Central memory CD8-positive, alpha-beta T cell (primary cell): ENCODE data around the gene RERG.

Experiments
- ATAC-seq: fragments of 150-1000 bp; cut with Tn5 transposase; replicated peaks from 2 replicates; pipeline ENCODE4 v1.10.0; 2022; ENCODE audit warnings: mild to moderate bottlenecking, moderate FRiP score, moderate number of reproducible peaks; ENCODE audit not compliant: poor library complexity, severe bottlenecking; ENCODE audit errors: extremely low read depth
- DNase-seq, 2 donors: peaks; one replicate each; pipeline ENCODE4 v3.0.0; 2021; ENCODE audit warnings: low spot score in 2 of 2
- H3K27ac Mint-ChIP-seq: one replicate; pipeline ENCODE4 v1.8.0; 2022; ENCODE audit warnings: low read depth, mild to moderate bottlenecking, moderate library complexity, mixed read lengths
- H3K27me3 Mint-ChIP-seq: one replicate; pipeline ENCODE4 v1.8.0; 2022; ENCODE audit warnings: mixed read lengths
- H3K36me3 Mint-ChIP-seq: one replicate; pipeline ENCODE4 v1.8.0; 2022; ENCODE audit warnings: mild to moderate bottlenecking, moderate library complexity, mixed read lengths; ENCODE audit not compliant: insufficient read depth
- H3K4me1 Mint-ChIP-seq: one replicate; pipeline ENCODE4 v1.8.0; 2022; ENCODE audit warnings: mixed read lengths
- H3K4me3 Mint-ChIP-seq: one replicate; pipeline ENCODE4 v1.8.0; 2022; ENCODE audit warnings: mild to moderate bottlenecking, moderate library complexity, mixed read lengths
- H3K9me3 Mint-ChIP-seq: one replicate; pipeline ENCODE4 v1.8.0; 2022; ENCODE audit warnings: mixed read lengths

Gene RERG

GRCh38 chr12:15212930-15213329 is 8.3 kb downstream of the RERG start:
- no peak overlapping the region for H3K27ac Mint-ChIP-seq
- ATAC-seq (no peak), DNase-seq (no peak)
- H3K9me3 Mint-ChIP-seq: no peaks in the 10 kb centered on the region
- H3K4me3 Mint-ChIP-seq: no peak overlapping the region
- H3K36me3 Mint-ChIP-seq: no peaks in the 10 kb centered on the region
- H3K27me3 Mint-ChIP-seq: peaks cover 42% of the 10 kb centered on the region
- no peaks in the 10 kb centered on the region for H3K4me1 Mint-ChIP-seq

- H3K27ac Mint-ChIP-seq: no peak overlapping the region
- no peaks in the 10 kb centered on the region for H3K9me3 Mint-ChIP-seq
- H3K27me3 Mint-ChIP-seq: peaks cover 53% of the 10 kb centered on the region
- H3K4me3 Mint-ChIP-seq: no peak overlapping the region
- no peaks in the 10 kb centered on the region for H3K36me3 Mint-ChIP-seq
- H3K4me1 Mint-ChIP-seq: no peaks in the 10 kb centered on the region
- DNase-seq (no peak), ATAC-seq (no peak)
Measured at GRCh38 chr12:15209782-15210181, 11.4 kb downstream of the RERG start.

DNA sequence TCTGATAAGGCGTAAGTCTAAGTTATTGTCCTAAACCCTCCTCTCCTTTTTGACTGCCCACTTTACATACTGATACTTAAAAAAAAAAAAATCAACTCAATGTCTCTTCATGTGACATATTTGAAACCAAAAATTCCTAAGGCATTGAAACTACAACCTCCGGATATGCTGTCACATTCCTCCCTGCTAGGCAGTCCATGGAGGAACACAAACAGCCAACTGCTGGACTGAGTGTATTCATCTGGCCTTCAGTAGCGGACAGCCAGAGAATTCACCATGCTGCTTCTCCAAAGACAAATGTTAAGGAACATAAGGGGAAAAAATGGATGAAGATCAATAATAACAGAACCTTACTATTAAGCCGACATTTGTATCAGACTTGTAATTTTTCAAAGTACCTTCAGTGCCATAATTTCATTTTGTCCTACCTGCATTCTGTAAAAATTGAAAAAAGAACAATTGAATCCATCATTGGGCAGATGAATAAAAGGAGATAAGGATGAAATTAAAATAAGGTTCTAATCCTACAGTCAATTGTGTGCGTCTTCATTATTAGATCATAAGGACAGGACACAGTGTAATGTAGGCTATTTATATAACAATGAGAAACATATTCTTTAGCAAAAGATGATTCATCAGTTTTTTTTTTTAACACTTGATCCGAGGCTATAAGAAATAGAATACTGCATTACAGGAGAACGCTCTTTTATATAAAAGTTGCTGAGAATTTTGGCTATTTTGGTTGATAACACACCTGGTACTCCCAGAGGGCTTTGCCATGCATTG is 12.2 kb downstream of the RERG start:
- ATAC-seq (no peak), DNase-seq (no peak)
- Mint-ChIP-seq H3K4me1 (no peaks in the 10 kb centered on the region), H3K9me3 (no peaks in the 10 kb centered on the region), H3K27ac (no peak overlapping the region), H3K27me3 (peaks cover 56% of the 10 kb centered on the region), H3K4me3 (no peak overlapping the region), H3K36me3 (no peaks in the 10 kb centered on the region)

- no peak overlapping the region for H3K27ac Mint-ChIP-seq
- peaks cover 58% of the 10 kb centered on the region for H3K27me3 Mint-ChIP-seq
- no peaks in the 10 kb centered on the region for H3K36me3 Mint-ChIP-seq
- H3K4me1 Mint-ChIP-seq: no peaks in the 10 kb centered on the region
- H3K4me3 Mint-ChIP-seq: no peak overlapping the region
- ATAC-seq (no peak), DNase-seq (no peak)
- H3K9me3 Mint-ChIP-seq: no peaks in the 10 kb centered on the region
Measured at GRCh38 chr12:15208140-15208539, 13.1 kb downstream of the RERG start.

- Mint-ChIP-seq H3K27ac (no peak overlapping the region), H3K4me1 (no peaks in the 10 kb centered on the region), H3K27me3 (peaks cover 58% of the 10 kb centered on the region), H3K36me3 (no peaks in the 10 kb centered on the region), H3K9me3 (no peaks in the 10 kb centered on the region), H3K4me3 (no peak overlapping the region)
- ATAC-seq (no peak), DNase-seq (no peak)
Measured at GRCh38 chr12:15206831-15207389, 14.3 kb downstream of the RERG start.

DNA sequence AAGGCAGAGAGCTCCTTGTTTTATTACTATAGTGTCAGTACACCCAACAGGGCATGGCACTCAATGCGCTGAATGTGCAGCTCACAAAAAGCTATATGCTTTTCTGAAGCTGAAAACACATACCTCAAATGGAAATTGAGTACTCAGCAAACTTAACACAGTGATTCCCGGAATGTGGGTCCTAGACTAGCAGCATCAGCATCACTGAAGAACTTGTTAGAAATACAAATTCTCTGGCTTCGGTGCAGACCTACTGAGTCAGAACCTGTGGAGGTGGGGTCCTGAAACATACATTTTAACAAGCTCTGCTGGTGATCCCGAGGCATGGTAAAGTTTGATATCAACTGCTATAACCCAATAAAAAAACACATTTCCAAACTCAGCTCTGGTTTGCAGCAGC is 14.9 kb downstream of the RERG start:
- H3K9me3 Mint-ChIP-seq: no peaks in the 10 kb centered on the region
- H3K27ac Mint-ChIP-seq: no peak overlapping the region
- no peaks in the 10 kb centered on the region for H3K36me3 Mint-ChIP-seq
- no peaks in the 10 kb centered on the region for H3K4me1 Mint-ChIP-seq
- DNase-seq: no peak
- ATAC-seq: no peak
- H3K27me3 Mint-ChIP-seq: peaks cover 54% of the 10 kb centered on the region
- H3K4me3 Mint-ChIP-seq: no peak overlapping the region

DNA sequence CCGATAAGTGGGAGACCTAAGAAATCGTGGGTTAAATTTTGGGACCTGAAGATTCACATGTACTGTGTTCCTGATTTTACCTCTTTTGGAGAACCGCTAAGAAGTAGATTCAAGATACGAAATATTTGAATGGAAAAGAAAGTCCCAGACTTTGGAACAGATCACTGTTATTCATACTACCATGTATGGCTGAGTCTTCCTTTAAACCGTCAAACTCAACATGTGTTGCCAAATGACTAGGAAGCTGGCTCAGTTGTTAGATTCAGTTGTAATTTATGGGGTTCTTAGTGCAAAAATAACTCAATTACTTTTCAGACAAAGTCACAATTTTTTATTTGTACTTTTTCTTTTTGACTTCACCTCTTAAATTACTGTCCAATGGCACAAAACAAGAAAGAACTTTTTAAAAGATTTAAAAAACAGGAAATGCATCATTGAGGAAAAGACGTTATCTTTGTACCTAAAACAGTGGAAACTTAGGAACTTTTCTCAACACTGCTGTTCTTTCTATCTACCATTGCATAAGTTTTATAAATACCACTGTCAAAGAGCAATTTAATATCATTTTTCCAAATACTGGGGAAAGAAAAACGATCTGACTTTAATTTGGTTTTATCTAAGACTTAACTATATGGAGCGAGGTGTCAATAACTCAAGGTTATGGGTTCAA is 15.7 kb downstream of the RERG start:
- no peaks in the 10 kb centered on the region for H3K36me3 Mint-ChIP-seq
- peaks cover 45% of the 10 kb centered on the region for H3K27me3 Mint-ChIP-seq
- H3K4me3 Mint-ChIP-seq: no peak overlapping the region
- H3K27ac Mint-ChIP-seq: no peak overlapping the region
- no peaks in the 10 kb centered on the region for H3K4me1 Mint-ChIP-seq
- H3K9me3 Mint-ChIP-seq: no peaks in the 10 kb centered on the region
- DNase-seq: no peak
- no peak for ATAC-seq

DNA sequence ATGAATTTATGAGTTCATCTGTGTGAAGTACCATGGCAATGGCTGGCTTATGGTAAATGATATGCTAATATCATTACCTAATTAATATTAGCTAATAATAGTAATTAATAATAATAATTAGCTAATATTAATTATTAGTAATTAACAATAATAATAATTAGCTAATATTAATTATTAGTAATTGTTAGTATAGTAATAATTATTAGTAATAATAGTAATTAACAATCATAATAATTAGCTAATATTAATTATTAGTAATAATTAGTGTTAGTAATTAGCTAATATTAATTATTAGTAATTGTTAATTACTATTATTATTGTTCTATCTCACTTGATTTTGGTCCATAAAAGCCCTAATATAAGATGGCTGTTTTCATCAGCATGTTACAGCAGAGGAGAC is 19.8 kb downstream of the RERG start:
- no peak for ATAC-seq
- no peaks in the 10 kb centered on the region for H3K4me1 Mint-ChIP-seq
- no peak overlapping the region for H3K4me3 Mint-ChIP-seq
- no peak for DNase-seq
- peaks cover 33% of the 10 kb centered on the region for H3K27me3 Mint-ChIP-seq
- no peaks in the 10 kb centered on the region for H3K36me3 Mint-ChIP-seq
- no peak overlapping the region for H3K27ac Mint-ChIP-seq
- no peaks in the 10 kb centered on the region for H3K9me3 Mint-ChIP-seq

- Mint-ChIP-seq H3K36me3 (no peaks in the 10 kb centered on the region), H3K9me3 (no peaks in the 10 kb centered on the region), H3K27me3 (peaks cover 29% of the 10 kb centered on the region), H3K4me3 (no peak overlapping the region), H3K4me1 (no peaks in the 10 kb centered on the region), H3K27ac (no peak overlapping the region)
- no peak for ATAC-seq
- DNase-seq: no peak
Measured at GRCh38 chr12:15201056-15201455, 20.2 kb downstream of the RERG start.

- H3K4me1 Mint-ChIP-seq: no peaks in the 10 kb centered on the region
- H3K27me3 Mint-ChIP-seq: peaks cover 27% of the 10 kb centered on the region
- no peak overlapping the region for H3K4me3 Mint-ChIP-seq
- H3K27ac Mint-ChIP-seq: no peak overlapping the region
- H3K9me3 Mint-ChIP-seq: no peaks in the 10 kb centered on the region
- no peaks in the 10 kb centered on the region for H3K36me3 Mint-ChIP-seq
- ATAC-seq (no peak), DNase-seq (no peak)
Measured at GRCh38 chr12:15200641-15201040, 20.6 kb downstream of the RERG start.

GRCh38 chr12:15199930-15200329 is 21.3 kb downstream of the RERG start:
- ATAC-seq (no peak), DNase-seq (no peak)
- H3K36me3 Mint-ChIP-seq: no peaks in the 10 kb centered on the region
- peaks cover 24% of the 10 kb centered on the region for H3K27me3 Mint-ChIP-seq
- H3K9me3 Mint-ChIP-seq: no peaks in the 10 kb centered on the region
- H3K27ac Mint-ChIP-seq: no peak overlapping the region
- H3K4me1 Mint-ChIP-seq: no peaks in the 10 kb centered on the region
- no peak overlapping the region for H3K4me3 Mint-ChIP-seq

DNA sequence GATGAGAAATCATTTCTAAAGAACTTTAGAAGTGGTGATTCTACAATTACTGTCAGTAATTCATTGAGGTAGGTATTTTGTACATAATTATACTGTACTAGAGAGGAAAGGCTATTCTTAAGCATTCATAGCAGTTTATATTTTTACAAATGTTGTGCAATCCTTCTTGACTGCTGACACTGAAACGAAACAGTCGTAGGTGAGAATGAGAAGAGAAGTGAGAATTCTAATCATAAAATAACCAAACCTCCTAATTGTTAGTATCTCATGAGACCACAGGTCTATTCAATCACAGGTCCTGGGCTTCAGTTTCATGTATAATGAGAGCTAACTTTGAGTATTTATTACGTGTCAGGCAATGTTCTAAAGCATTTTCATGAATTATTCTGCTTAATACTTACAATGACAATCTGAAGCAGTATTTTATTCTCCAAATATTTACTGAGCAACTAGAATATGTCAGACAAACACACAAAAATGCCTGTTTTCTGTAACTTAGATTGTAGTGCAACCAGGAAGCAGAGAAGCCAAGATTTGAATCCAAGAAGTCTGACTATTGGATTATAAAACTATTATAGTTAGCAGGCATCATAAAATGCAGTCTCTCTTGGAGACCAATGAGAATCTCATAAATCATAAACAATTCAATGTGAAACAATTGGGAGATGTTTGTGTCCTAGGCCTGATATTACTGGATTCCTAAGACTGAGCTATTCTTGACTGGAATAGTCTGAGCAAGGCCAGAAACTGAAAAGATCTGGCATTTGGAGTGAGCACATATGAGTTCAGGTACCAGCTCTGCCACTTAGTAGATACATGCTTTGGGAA is 24.3 kb downstream of the RERG start:
- Mint-ChIP-seq H3K27me3 (peaks cover 43% of the 10 kb centered on the region), H3K4me1 (no peaks in the 10 kb centered on the region), H3K4me3 (no peak overlapping the region), H3K36me3 (no peaks in the 10 kb centered on the region), H3K9me3 (no peaks in the 10 kb centered on the region), H3K27ac (no peak overlapping the region)
- DNase-seq (no peak), ATAC-seq (no peak)
